Measurements from ENCODE around the gene MICAL2. TPM values are rescaled to one million over a fixed set of nuclear protein-coding genes. Genes with fewer than 3 reads are reported as not detected.
A peak's percentile ranks its signal among the peaks of the same experiment; 100 is the strongest.

Gene MICAL2
- total RNA-seq, 4 donors from 2014 or later, result 195 to 499 (median 259) TPM

DNA sequence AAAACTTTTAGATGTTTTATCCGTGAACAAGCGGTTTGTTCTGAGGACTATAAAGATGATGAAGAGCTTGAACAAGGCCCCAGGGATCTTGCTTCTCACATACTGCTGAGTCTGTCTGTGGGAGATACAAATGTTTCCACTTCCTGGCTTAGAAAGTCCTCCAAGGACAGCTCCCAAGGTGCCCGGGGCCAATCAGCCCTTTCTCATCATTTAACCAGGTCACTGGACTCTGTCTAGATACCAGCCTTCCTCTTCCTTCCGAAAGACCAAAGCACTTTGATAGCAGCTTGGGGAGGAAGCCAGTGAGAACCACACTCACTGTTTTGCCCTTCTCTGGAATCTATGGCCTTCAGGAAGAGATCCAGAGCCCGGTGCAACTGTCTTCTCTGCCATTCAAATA, 4.3 kb upstream of the MICAL2 start:
- intact Hi-C loops (cut with DNase I), result no loop called here
- Histone ChIP-seq H3K4me3 (no peak overlapping the region), H3K9me3 (no peaks in the 10 kb centered on the region), H3K4me1 (peaks cover 24 to 41% (median 26%) of the 10 kb centered on the region in 4 donors), H3K36me3 (no peaks in the 10 kb centered on the region), H3K27me3 (no peaks in the 10 kb centered on the region), H3K27ac (replicated peaks in 1 of 4) (no peak overlapping the region)
- TF ChIP-seq POLR2AphosphoS5 (IDR thresholded peaks at IDR 0.05) (no peak), POLR2A (IDR thresholded peaks at IDR 0.05; ENCODE audit: low read depth) (no peak), EP300 (IDR thresholded peaks at IDR 0.05) (no peak)
- TF ChIP-seq, protein P1, sequence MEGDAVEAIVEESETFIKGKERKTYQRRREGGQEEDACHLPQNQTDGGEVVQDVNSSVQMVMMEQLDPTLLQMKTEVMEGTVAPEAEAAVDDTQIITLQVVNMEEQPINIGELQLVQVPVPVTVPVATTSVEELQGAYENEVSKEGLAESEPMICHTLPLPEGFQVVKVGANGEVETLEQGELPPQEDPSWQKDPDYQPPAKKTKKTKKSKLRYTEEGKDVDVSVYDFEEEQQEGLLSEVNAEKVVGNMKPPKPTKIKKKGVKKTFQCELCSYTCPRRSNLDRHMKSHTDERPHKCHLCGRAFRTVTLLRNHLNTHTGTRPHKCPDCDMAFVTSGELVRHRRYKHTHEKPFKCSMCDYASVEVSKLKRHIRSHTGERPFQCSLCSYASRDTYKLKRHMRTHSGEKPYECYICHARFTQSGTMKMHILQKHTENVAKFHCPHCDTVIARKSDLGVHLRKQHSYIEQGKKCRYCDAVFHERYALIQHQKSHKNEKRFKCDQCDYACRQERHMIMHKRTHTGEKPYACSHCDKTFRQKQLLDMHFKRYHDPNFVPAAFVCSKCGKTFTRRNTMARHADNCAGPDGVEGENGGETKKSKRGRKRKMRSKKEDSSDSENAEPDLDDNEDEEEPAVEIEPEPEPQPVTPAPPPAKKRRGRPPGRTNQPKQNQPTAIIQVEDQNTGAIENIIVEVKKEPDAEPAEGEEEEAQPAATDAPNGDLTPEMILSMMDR (IDR thresholded peaks at IDR 0.05), result no peak
- DNase-seq (ENCODE audit: extremely low spot score), result no peak
- 79% methylated on average over 5 of the region's 5 CpGs for WGBS

DNA sequence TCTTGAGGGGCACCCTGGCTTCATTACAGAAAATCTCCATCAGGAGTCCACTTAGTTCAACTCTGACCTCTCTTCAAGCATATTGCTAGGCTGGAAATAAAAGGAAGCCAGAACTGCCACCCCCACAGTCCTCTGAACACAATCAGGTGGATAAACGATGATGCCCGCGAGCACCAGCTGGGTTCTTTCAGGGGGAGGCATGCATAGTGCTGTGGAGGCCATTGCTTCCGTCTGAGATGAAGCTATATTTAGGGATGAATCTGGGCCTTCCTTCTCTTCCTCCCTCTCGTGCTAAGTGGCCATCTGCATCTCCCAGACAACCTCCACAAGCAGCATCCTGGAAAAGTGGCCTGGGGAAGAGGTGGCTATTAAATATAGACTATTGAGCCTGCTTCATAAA, 3.9 kb upstream of the MICAL2 start:
- no peak for DNase-seq (ENCODE audit: extremely low spot score)
- 50% methylated on average over 1 of the region's 5 CpGs for WGBS
- Histone ChIP-seq H3K36me3 (no peaks in the 10 kb centered on the region), H3K27me3 (no peaks in the 10 kb centered on the region), H3K4me3 (no peak overlapping the region), H3K27ac (replicated peaks in 1 of 4) (no peak overlapping the region), H3K4me1 (peaks cover 27 to 42% (median 29%) of the 10 kb centered on the region in 4 donors), H3K9me3 (no peaks in the 10 kb centered on the region)
- TF ChIP-seq EP300 (IDR thresholded peaks at IDR 0.05), result no peak
- no peak for TF ChIP-seq POLR2AphosphoS5 (IDR thresholded peaks at IDR 0.05)
- TF ChIP-seq, protein P1 (IDR thresholded peaks at IDR 0.05), result no peak
- no peak for TF ChIP-seq POLR2A (IDR thresholded peaks at IDR 0.05; ENCODE audit: low read depth)
- intact Hi-C loops (cut with DNase I), result no loop called here

DNA sequence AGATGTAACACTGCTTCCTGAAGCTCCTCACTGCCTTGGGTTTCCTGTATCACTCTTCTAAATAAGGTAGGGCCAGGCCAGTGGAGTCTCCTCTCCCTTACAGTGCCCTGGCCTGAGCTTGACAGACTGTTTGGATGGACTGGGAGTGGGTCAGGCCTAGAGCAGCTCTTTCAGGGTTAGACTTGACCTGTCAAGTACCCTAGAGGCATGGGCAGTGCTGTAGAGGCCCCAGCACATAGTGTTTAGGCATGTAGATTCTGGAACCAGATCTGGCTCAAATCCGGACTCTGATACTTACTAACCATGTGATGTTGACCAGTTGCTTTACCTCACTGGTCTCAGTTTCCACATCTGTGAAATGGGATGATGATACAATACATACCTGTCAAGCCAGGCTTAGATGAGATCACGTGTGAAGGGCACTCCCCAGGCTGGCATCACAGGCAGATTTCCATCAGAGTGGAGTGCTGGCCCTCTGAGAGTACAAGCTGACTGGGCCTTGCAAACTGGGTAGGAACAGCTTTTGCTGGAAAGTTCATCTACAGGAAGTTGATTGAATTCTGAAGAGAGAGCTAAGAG, 1.4 kb upstream of the MICAL2 start:
- TF ChIP-seq POLR2AphosphoS5 (IDR thresholded peaks at IDR 0.05) (no peak), EP300 (IDR thresholded peaks at IDR 0.05) (no peak), POLR2A (IDR thresholded peaks at IDR 0.05; ENCODE audit: low read depth) (no peak)
- TF ChIP-seq, protein P1 (IDR thresholded peaks at IDR 0.05), result no peak
- 100% methylated on average over 1 of the region's 2 CpGs for WGBS
- intact Hi-C loops (cut with DNase I), result no loop called here
- Histone ChIP-seq H3K27ac (replicated peaks in 1 of 4) (peak overlapping the region in 1 of 4 donors; percentile 92), H3K4me1 (peaks cover 38 to 49% (median 46%) of the 10 kb centered on the region in 4 donors), H3K27me3 (no peaks in the 10 kb centered on the region), H3K9me3 (no peaks in the 10 kb centered on the region), H3K4me3 (no peak overlapping the region), H3K36me3 (no peaks in the 10 kb centered on the region)
- no peak for DNase-seq (ENCODE audit: extremely low spot score)

DNA sequence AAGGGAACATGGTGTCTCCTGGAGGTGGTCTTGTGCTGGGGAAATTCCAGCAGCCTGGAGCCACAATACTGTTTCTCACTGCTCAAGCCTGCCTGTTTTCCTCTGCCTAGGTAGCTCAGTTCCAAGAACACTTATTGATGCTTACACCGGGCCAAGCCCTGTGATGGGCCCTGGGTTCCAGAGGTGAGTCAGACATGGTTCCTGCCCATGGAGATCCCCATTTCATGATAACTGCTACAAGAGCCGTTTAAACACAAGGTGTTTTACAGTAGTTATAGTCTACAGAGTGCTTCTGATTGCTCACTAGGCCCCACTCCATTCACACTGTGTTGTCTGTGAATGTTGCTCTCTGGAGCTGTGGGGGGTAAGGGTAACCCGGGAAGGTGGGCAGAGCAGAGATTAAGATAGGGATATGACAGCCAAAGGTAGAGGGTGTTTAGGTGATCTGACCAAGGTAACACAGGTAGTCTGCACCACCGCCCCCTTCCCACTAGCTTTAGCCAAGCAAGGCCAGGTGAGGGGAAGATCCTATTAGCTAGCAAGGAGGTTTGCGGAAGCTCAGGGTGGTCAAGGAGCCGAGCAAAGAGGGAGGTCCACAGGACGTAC, 696 bp upstream of the MICAL2 start:
- peak overlapping the region; percentile 65 to 97 (median 88) for H3K4me3 ChIP-seq
- no peaks in the 10 kb centered on the region for H3K27me3 ChIP-seq
- DNase-seq (ENCODE audit: extremely low spot score), result no peak
- H3K4me1 ChIP-seq, result peaks cover 30 to 49% (median 47%) of the 10 kb centered on the region in 4 donors
- H3K9me3 ChIP-seq, result no peaks in the 10 kb centered on the region
- 31% methylated on average over 7 of the region's 7 CpGs for WGBS
- peak overlapping the region; percentile 92 to 98 (median 97) for H3K27ac ChIP-seq (replicated peaks in 1 of 4)
- intact Hi-C loops (cut with DNase I), result loop anchor here (5.0 kb wide), 1 partner anchor 128 kb away; no protein-coding TSS in a partner anchor
- H3K36me3 ChIP-seq, result no peaks in the 10 kb centered on the region
- TF ChIP-seq EP300 (IDR thresholded peaks at IDR 0.05) (no peak), POLR2A (IDR thresholded peaks at IDR 0.05; ENCODE audit: low read depth) (no peak), POLR2AphosphoS5 (IDR thresholded peaks at IDR 0.05) (no peak)
- TF ChIP-seq, protein P1 (IDR thresholded peaks at IDR 0.05), result no peak

Data from esophagus muscularis mucosa (tissue), 4 donors.